IMR-90 (cell line): ENCODE measurements around the gene RAET1E. TPM values are rescaled to one million over a fixed set of nuclear protein-coding genes. Genes with fewer than 3 reads are reported as not detected.

Experiments used
- ATAC-seq: fragments of 200-7000 bp; cut with Tn5 transposase; 2 replicates; pipeline ENCODE4 v1.9.1; 2020; ENCODE audit warnings: low read depth, mild to moderate bottlenecking, moderate library complexity
- BruUV-seq: library from RNA; stranded (reverse); fragments of 400-500 nt; replicated peaks from 2 replicates; lab custom pipeline; 2021; lab: Mats Ljungman, UMichigan
- CTCF ChIA-PET: fragments of 300-600 bp; formaldehyde crosslinking; extraction: SDS; loops from one replicate; lab custom pipeline; 2021; ENCODE audit warnings: antibody characterized with exemption; lab: Yijun Ruan, JAX
- POLR2A ChIA-PET: fragments of 300-600 bp; sonication (Branson Sonifier 250); formaldehyde crosslinking; loops from one replicate; lab custom pipeline; 2022; ENCODE audit warnings: antibody characterized with exemption; ENCODE audit not compliant: unreplicated experiment; lab: Charles Lee
- DNase-seq: peaks from one replicate; pipeline ENCODE4 v3.0.0; 2013
- H2AFZ ChIP-seq: replicated peaks from 2 replicates; pipeline ENCODE3; 2013; ENCODE audit warnings: low read length, mild to moderate bottlenecking; ENCODE audit not compliant: poor library complexity
- H2AK5ac ChIP-seq: 2 replicates; pipeline ENCODE4 v1.6.1; 2013; ENCODE audit warnings: low read depth, low read length, inconsistent platforms
- H2AK9ac ChIP-seq: replicated peaks from 2 replicates; pipeline ENCODE3; 2013; ENCODE audit warnings: mild to moderate bottlenecking, low read depth, low read length, moderate library complexity; ENCODE audit not compliant: poor library complexity
- H2BK120ac ChIP-seq: 2 replicates; pipeline ENCODE4 v1.6.1; 2013; ENCODE audit warnings: low read depth, low read length, inconsistent platforms
- H2BK15ac ChIP-seq: 3 replicates; pipeline ENCODE4 v1.6.1; 2013; ENCODE audit warnings: low read depth, low read length, inconsistent platforms
- H2BK20ac ChIP-seq: 2 replicates; pipeline ENCODE4 v1.6.1; 2013; ENCODE audit warnings: low read depth, mild to moderate bottlenecking, inconsistent platforms, low read length, moderate library complexity
- H2BK5ac ChIP-seq: 2 replicates; pipeline ENCODE4 v1.6.1; 2013; ENCODE audit warnings: mild to moderate bottlenecking, low read depth, low read length, inconsistent platforms; ENCODE audit not compliant: poor library complexity, severe bottlenecking
- H3K14ac ChIP-seq: replicated peaks from 2 replicates; pipeline ENCODE4 v1.6.1; 2013; ENCODE audit warnings: low read depth, low read length, inconsistent platforms
- H3K18ac ChIP-seq: 2 replicates; pipeline ENCODE4 v1.6.1; 2013; ENCODE audit warnings: low read depth, low read length, control low read depth
- H3K23ac ChIP-seq: 2 replicates; pipeline ENCODE4 v1.6.1; 2013; ENCODE audit warnings: low read depth, low read length, inconsistent platforms
- H3K27ac ChIP-seq: 2 replicates; pipeline ENCODE4 v1.5.1; 2013; ENCODE audit warnings: mild to moderate bottlenecking, control low read depth, low read length; ENCODE audit not compliant: insufficient read depth
- H3K27me3 ChIP-seq: 2 replicates; pipeline ENCODE4 v1.6.1; 2013; ENCODE audit warnings: low read length; ENCODE audit not compliant: control insufficient read depth, insufficient read depth
- H3K36me3 ChIP-seq: 2 replicates; pipeline ENCODE4 v1.6.1; 2013; ENCODE audit warnings: low read length, mixed read lengths; ENCODE audit not compliant: control insufficient read depth, insufficient read depth
- H3K4ac ChIP-seq: 2 replicates; pipeline ENCODE4 v1.6.1; 2013; ENCODE audit warnings: low read depth, low read length, inconsistent platforms
- H3K4me1 ChIP-seq: 2 replicates; pipeline ENCODE4 v1.6.1; 2013; ENCODE audit warnings: low read length, mixed read lengths; ENCODE audit not compliant: control insufficient read depth, insufficient read depth
- H3K4me2 ChIP-seq: 2 replicates; pipeline ENCODE4 v1.6.1; 2013; ENCODE audit warnings: low read depth, mild to moderate bottlenecking, control low read depth, low read length, moderate library complexity
- H3K4me3 ChIP-seq: 2 replicates; pipeline ENCODE4 v1.5.1; 2013; ENCODE audit warnings: low read depth, mild to moderate bottlenecking, control low read depth, low read length, moderate library complexity; ENCODE audit not compliant: insufficient read depth
- H3K56ac ChIP-seq: 2 replicates; pipeline ENCODE4 v1.6.1; 2013; ENCODE audit warnings: low read length, inconsistent platforms; ENCODE audit not compliant: insufficient read depth; ENCODE audit errors: extremely low read depth
- H3K79me1 ChIP-seq, 2 experiments: 2 replicates each; pipeline ENCODE4 v1.6.1; 2013; ENCODE audit warnings: low read length in 2 of 2, inconsistent platforms in 1 of 2, low read depth in 1 of 2
- H3K9ac ChIP-seq: 2 replicates; pipeline ENCODE4 v1.6.1; 2013; ENCODE audit warnings: low read depth, low read length, control low read depth
- H3K9me1 ChIP-seq: 2 replicates; pipeline ENCODE4 v1.6.1; 2013; ENCODE audit warnings: low read length, inconsistent platforms; ENCODE audit not compliant: insufficient read depth
- H3K9me3 ChIP-seq: 2 replicates; pipeline ENCODE4 v1.6.1; 2013; ENCODE audit warnings: low read length; ENCODE audit not compliant: control insufficient read depth, insufficient read depth
- H4K20me1 ChIP-seq: 2 replicates; pipeline ENCODE4 v1.6.1; 2013; ENCODE audit warnings: low read length, inconsistent platforms; ENCODE audit not compliant: insufficient read depth
- H4K5ac ChIP-seq: 2 replicates; pipeline ENCODE4 v1.6.1; 2013; ENCODE audit warnings: mild to moderate bottlenecking, low read depth, low read length, control low read depth
- H4K8ac ChIP-seq, 2 experiments: 2 replicates each; pipeline ENCODE4 v1.6.1; 2013; ENCODE audit warnings: low read depth in 2 of 2, low read length in 2 of 2, control low read depth in 1 of 2, inconsistent platforms in 1 of 2
- H4K91ac ChIP-seq: 2 replicates; pipeline ENCODE4 v1.6.1; 2013; ENCODE audit warnings: low read depth, low read length, inconsistent platforms; ENCODE audit not compliant: insufficient read depth
- CEBPB ChIP-seq: IDR thresholded peaks from 2 replicates; pipeline ENCODE4 v1.6.1; 2012; ENCODE audit warnings: low read depth, low read length, improper control_type of control experiment
- CTCF ChIP-seq: conservative IDR thresholded peaks from 2 replicates; pipeline ENCODE4 v1.5.1; 2012; ENCODE audit warnings: mild to moderate bottlenecking, low read depth, low read length, improper control_type of control experiment
- ELK1 ChIP-seq: fragments of 150-350 bp; IDR thresholded peaks from 2 replicates; pipeline ENCODE4 v1.6.1; 2016; ENCODE audit warnings: low read depth, mild to moderate bottlenecking, low read length, moderate library complexity, borderline replicate concordance
- MAZ ChIP-seq: IDR thresholded peaks from 2 replicates; pipeline ENCODE4 v1.6.1; 2012; ENCODE audit warnings: low read depth, mild to moderate bottlenecking, low read length, improper control_type of control experiment, moderate library complexity, borderline replicate concordance
- NFE2L2 ChIP-seq: fragments of 150-350 bp; IDR thresholded peaks from 2 replicates; pipeline ENCODE4 v1.6.1; 2016; ENCODE audit warnings: low read depth, mild to moderate bottlenecking, low read length
- POLR2A ChIP-seq: IDR thresholded peaks from 2 replicates; pipeline ENCODE4 v1.6.1; 2012; ENCODE audit warnings: mild to moderate bottlenecking, low read depth, low read length
- RAD21 ChIP-seq: IDR thresholded peaks from 2 replicates; pipeline ENCODE4 v1.6.1; 2012; ENCODE audit warnings: low read length, improper control_type of control experiment
- SMC3 ChIP-seq: fragments of 150-350 bp; IDR thresholded peaks from 2 replicates; pipeline ENCODE4 v1.6.1; 2016; ENCODE audit warnings: low read depth, mild to moderate bottlenecking, antibody characterized with exemption, low read length, moderate library complexity
- WGBS, 2 experiments: methylation state at CpG; one replicate each; pipeline versions ENCODE4 v1.1.5 to v1.1.7; 2013; ENCODE audit warnings: missing lambda C conversion rate in 2 of 2; ENCODE audit not compliant: insufficient read length in 1 of 2; ENCODE audit errors: extremely low coverage in 2 of 2; 5-methylcytosine and 5-hydroxymethylcytosine counted together
- dilution Hi-C: fragments of 300-500 bp; cut with HindIII; formaldehyde crosslinking; loops from one replicate; pipeline ENCODE4 v1.14.3; 2018; ENCODE audit warnings: low sequenced_read_pairs; ENCODE audit not compliant: unreplicated experiment
- in situ Hi-C: fragments of 300-500 bp; cut with MboI; formaldehyde crosslinking; loops from 3 replicates; pipeline ENCODE4 v1.14.3; 2019; ENCODE audit warnings: low sequenced_read_pairs, inconsistent platforms, mixed read lengths
- intact Hi-C: fragments of 100-400 bp; cut with micrococcal nuclease; formaldehyde crosslinking; loops from 2 replicates; pipeline ENCODE4 v1.10.0; 2022
- polyA plus RNA-seq, 3 experiments: library from polyadenylated mRNA; depleted of rRNA; stranded (reverse); fragments of >200 nt; gene quantifications; 2 replicates each; pipeline ENCODE4 v1.2.3, GENCODE V29; 2012; ENCODE audit warnings: low replicate concordance in 1 of 3
- total RNA-seq: library from RNA; depleted of rRNA; stranded (reverse); fragments of >200 nt; gene quantifications from 2 replicates; pipeline ENCODE4 v1.2.3, GENCODE V29; 2012

The RAET1E gene
- total and polyA plus RNA-seq, 2 of the 4 experiments (the other 2 are of a cell fraction): not detected

GRCh38 chr6:149864578-149865535, 33.1 kb downstream of the RAET1E start:
- H3K79me1 ChIP-seq: peaks cover 12 to 26% of the 10 kb centered on the region in 2 experiments
- no peak overlapping the region for H4K91ac ChIP-seq
- H2BK5ac ChIP-seq: peak overlapping the region; percentile 30
- H3K9ac ChIP-seq: peak overlapping the region; percentile 40
- H3K4me1 ChIP-seq: peaks cover 24% of the 10 kb centered on the region
- BruUV-seq: no TSS peak
- no peaks in the 10 kb centered on the region for H3K9me3 ChIP-seq
- H2BK20ac ChIP-seq: no peak overlapping the region
- H2AFZ ChIP-seq: peak overlapping the region; percentile 94
- H2BK120ac ChIP-seq: no peak overlapping the region
- no peak overlapping the region; the same call in 2 of the 3 replicates for H2BK15ac ChIP-seq
- H3K4me2 ChIP-seq: peak overlapping the region; percentile 93
- peaks cover 14% of the 10 kb centered on the region for H4K20me1 ChIP-seq
- no CpG with 5 or more reads among the region's 23 CpGs for WGBS, 2 experiments
- peaks cover 13% of the 10 kb centered on the region for H3K9me1 ChIP-seq
- intact Hi-C loops (loop anchor here (1.0 to 5.0 kb wide), 2 partner anchors 61 to 318 kb away; partner anchors contain the start of gene PPIL4), in situ Hi-C loops (loop anchor here (5.0 kb wide), 2 partner anchors 33 to 57 kb away; partner anchors contain the start of gene RAET1G), dilution Hi-C loops (no loop called here)
- H2AK5ac ChIP-seq: peak overlapping the region; percentile 48; the same call in 1 of the 2 replicates
- POLR2A ChIA-PET: no interaction called here
- TF ChIP-seq CTCF (peak; percentile 83), MAZ (no peak), NFE2L2 (no peak), CEBPB (no peak), SMC3 (peak; percentile 76), POLR2A (no peak), ELK1 (no peak), RAD21 (peak; percentile 89)
- H3K14ac ChIP-seq: no peak overlapping the region
- no peaks in the 10 kb centered on the region for H3K27me3 ChIP-seq
- peaks cover 3% of the 10 kb centered on the region; the same call in 1 of the 2 replicates for H3K36me3 ChIP-seq
- peak overlapping the region; percentile 34 for H3K4me3 ChIP-seq
- no peak overlapping the region for H3K18ac ChIP-seq
- ATAC-seq (peak; percentile 1), DNase-seq (peak; percentile 77)
- H4K5ac ChIP-seq: peak overlapping the region; percentile 12; the same call in 1 of the 2 replicates
- CTCF ChIA-PET: interaction anchor here (0.7 to 1.3 kb wide), 4 partner anchors 17 to 34 kb away, joined by 3 to 6 read pairs (median 4); no protein-coding TSS in a partner anchor
- peak overlapping the region in 1 of 2 experiments; percentile 44; a peak in 1 of 4 replicates for H4K8ac ChIP-seq
- peak overlapping the region; percentile 65 for H3K27ac ChIP-seq
- H3K23ac ChIP-seq: no peak overlapping the region
- peak overlapping the region; percentile 67 for H2AK9ac ChIP-seq
- no peak overlapping the region for H3K56ac ChIP-seq
- peak overlapping the region; percentile 63; the same call in 1 of the 2 replicates for H3K4ac ChIP-seq
